A549 (cell line): ENCODE measurements around the gene DCAF11.

Source experiments
- CHD2 ChIP-seq: fragments of 150-350 bp; IDR thresholded peaks from 2 replicates; pipeline ENCODE4 v1.6.1; 2014; ENCODE audit warnings: low read length; ENCODE audit not compliant: partially characterized antibody
- JUNB ChIP-seq: fragments of >200 bp; sonication (Bioruptor Twin); formaldehyde crosslinking; IDR thresholded peaks from 2 replicates; pipeline ENCODE4 v1.6.1; 2016
- NPAS2 ChIP-seq: fragments of 250-450 bp; sonication (Bioruptor Pico); IDR thresholded peaks from 2 replicates; pipeline ENCODE4 v1.8.0; 2022; ENCODE audit warnings: mild to moderate bottlenecking, moderate library complexity, borderline replicate concordance
- TF ChIP-seq, protein P1 (sequence below): fragments of >200 bp; sonication (Bioruptor Twin); formaldehyde crosslinking; IDR thresholded peaks from 3 replicates; pipeline ENCODE4 v1.6.1; 2016
- TF ChIP-seq, protein P2 (sequence below): fragments of >200 bp; sonication (Bioruptor Twin); formaldehyde crosslinking; IDR thresholded peaks from 3 replicates; pipeline ENCODE4 v1.5.1; 2016

DNA sequence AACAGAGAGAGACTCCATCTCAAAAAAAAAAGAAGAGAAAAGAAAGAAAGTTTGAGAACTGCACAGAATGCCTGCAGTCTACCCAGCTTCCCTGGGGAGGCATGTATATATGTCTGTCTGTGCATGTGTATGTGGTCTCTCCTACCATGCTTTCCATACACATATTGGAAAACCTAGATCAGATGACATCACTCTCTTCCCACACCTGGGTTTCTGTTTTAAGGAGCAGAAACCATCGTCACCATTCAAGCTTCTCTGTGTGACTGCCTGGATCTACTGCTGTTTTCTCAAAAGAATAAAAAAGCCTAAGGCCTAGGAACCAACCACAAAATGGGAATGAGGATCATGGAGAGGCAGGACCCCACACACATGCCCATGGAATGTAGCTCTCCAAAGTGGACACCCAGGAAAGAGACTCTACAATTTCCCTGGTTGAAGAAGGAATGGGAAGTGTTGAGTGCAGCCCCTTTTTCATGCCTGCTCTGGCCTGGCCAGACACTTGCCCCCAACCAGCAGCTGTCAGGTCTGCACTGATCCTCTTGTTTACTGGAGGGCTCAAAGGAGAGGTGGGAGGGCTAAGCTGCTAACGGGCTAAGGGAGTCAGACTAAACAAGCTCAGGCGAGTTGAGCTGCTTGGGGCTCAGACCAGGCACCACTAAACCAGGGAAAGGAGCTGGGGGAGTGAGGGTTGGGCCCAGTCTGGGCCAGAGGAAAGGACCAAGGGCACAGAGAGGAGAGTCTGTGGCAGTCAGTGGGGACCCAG, 28.2 kb upstream of the DCAF11 start:
- TF ChIP-seq JUNB, result no peak
- TF ChIP-seq, protein P1, sequence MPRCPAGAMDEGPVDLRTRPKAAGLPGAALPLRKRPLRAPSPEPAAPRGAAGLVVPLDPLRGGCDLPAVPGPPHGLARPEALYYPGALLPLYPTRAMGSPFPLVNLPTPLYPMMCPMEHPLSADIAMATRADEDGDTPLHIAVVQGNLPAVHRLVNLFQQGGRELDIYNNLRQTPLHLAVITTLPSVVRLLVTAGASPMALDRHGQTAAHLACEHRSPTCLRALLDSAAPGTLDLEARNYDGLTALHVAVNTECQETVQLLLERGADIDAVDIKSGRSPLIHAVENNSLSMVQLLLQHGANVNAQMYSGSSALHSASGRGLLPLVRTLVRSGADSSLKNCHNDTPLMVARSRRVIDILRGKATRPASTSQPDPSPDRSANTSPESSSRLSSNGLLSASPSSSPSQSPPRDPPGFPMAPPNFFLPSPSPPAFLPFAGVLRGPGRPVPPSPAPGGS, result no peak
- TF ChIP-seq CHD2, result no peak
- TF ChIP-seq, protein P2, sequence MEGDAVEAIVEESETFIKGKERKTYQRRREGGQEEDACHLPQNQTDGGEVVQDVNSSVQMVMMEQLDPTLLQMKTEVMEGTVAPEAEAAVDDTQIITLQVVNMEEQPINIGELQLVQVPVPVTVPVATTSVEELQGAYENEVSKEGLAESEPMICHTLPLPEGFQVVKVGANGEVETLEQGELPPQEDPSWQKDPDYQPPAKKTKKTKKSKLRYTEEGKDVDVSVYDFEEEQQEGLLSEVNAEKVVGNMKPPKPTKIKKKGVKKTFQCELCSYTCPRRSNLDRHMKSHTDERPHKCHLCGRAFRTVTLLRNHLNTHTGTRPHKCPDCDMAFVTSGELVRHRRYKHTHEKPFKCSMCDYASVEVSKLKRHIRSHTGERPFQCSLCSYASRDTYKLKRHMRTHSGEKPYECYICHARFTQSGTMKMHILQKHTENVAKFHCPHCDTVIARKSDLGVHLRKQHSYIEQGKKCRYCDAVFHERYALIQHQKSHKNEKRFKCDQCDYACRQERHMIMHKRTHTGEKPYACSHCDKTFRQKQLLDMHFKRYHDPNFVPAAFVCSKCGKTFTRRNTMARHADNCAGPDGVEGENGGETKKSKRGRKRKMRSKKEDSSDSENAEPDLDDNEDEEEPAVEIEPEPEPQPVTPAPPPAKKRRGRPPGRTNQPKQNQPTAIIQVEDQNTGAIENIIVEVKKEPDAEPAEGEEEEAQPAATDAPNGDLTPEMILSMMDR, result no peak
- TF ChIP-seq NPAS2 (CRISPR knock-in tag), result no peak
